B cell (primary cell): ENCODE results near the gene FAM227B. TPM values are rescaled to one million over a fixed set of nuclear protein-coding genes. Genes with fewer than 3 reads are reported as not detected.

Experiments
- ATAC-seq: fragments of 200-7000 bp; cut with Tn5 transposase; one replicate; pipeline ENCODE4 v1.10.0; 2021; ENCODE audit warnings: low read depth, mild to moderate bottlenecking, moderate number of reproducible peaks, moderate library complexity
- CTCF ChIA-PET: fragments of 350-600 bp; sonication (Branson Sonifier 250); formaldehyde crosslinking; loops from one replicate; lab custom pipeline; 2021; ENCODE audit warnings: antibody characterized with exemption, inconsistent platforms; lab: Charles Lee
- POLR2A ChIA-PET: fragments of 350-600 bp; sonication (Branson Sonifier 250); formaldehyde crosslinking; loops from one replicate; lab custom pipeline; 2021; ENCODE audit warnings: antibody characterized with exemption; lab: Charles Lee
- DNase-seq: peaks from one replicate; pipeline ENCODE4 v3.0.0; 2013
- H2AFZ ChIP-seq: 2 replicates; pipeline ENCODE4 v1.6.1; 2012; ENCODE audit warnings: mild to moderate bottlenecking, low read depth, low read length; ENCODE audit not compliant: insufficient read depth, poor library complexity, severe bottlenecking
- H3K27ac ChIP-seq, 2 donors: 1 replicate in 1 of 2; 2 replicates in 1 of 2; pipeline ENCODE4 v1.5.1; 2012 to 2013; ENCODE audit warnings: low read length in 2 of 2, mild to moderate bottlenecking in 2 of 2, moderate library complexity in 1 of 2
- H3K27me3 ChIP-seq, 4 experiments: fragments of 200-600 bp in 1 of 4; sonication (generic) in 1 of 4; replicated peaks in 1 of 4; 1 replicate in 2 of 4; 2 replicates in 2 of 4; pipeline versions ENCODE4 v1.6.1 to v1.7.0; 2013 to 2016; ENCODE audit warnings: low read length in 3 of 4, mild to moderate bottlenecking in 2 of 4, mixed read lengths in 1 of 4, moderate library complexity in 1 of 4; ENCODE audit not compliant: insufficient read depth in 4 of 4, control insufficient read depth in 3 of 4; ENCODE audit errors: control extremely low read depth in 1 of 4
- H3K36me3 ChIP-seq, 2 experiments: replicated peaks in 1 of 2; 1 replicate in 1 of 2; 2 replicates in 1 of 2; pipeline versions ENCODE4 v1.6.1 to v1.7.1; 2013; ENCODE audit warnings: low read length in 1 of 2; ENCODE audit not compliant: insufficient read depth in 2 of 2, control insufficient read depth in 1 of 2; ENCODE audit errors: control extremely low read depth in 1 of 2, extremely low read depth in 1 of 2
- H3K4me1 ChIP-seq, 2 donors: fragments of 200-600 bp in 1 of 2; sonication (generic) in 1 of 2; 1 replicate in 1 of 2; 2 replicates in 1 of 2; pipeline versions ENCODE4 v1.5.1 to v1.6.1; 2013 to 2017; ENCODE audit warnings: low read length in 2 of 2; ENCODE audit not compliant: control insufficient read depth in 2 of 2, insufficient read depth in 2 of 2
- H3K4me2 ChIP-seq: replicated peaks from 2 replicates; pipeline ENCODE3; 2012; ENCODE audit warnings: mild to moderate bottlenecking, low read depth, low read length; ENCODE audit not compliant: poor library complexity, severe bottlenecking
- H3K4me3 ChIP-seq, 5 experiments: fragments of 200-600 bp in 1 of 5; sonication (generic) in 1 of 5; 1 replicate in 3 of 5; 2 replicates in 2 of 5; pipeline versions ENCODE4 v1.5.1 to v1.7.0; 2011 to 2016; ENCODE audit warnings: low read length in 4 of 5, mild to moderate bottlenecking in 4 of 5, low read depth in 2 of 5, control low read depth in 1 of 5, moderate library complexity in 1 of 5; ENCODE audit not compliant: insufficient read depth in 1 of 5; ENCODE audit errors: control extremely low read depth in 1 of 5, extremely low read depth in 1 of 5
- H3K79me2 ChIP-seq: fragments of 200-600 bp; sonication (generic); one replicate; pipeline ENCODE4 v1.6.0; 2016; ENCODE audit warnings: low read length; ENCODE audit not compliant: control insufficient read depth, insufficient read depth
- H3K9ac ChIP-seq: fragments of 200-600 bp; sonication (generic); 2 replicates; pipeline ENCODE4 v1.6.1; 2017; ENCODE audit warnings: mild to moderate bottlenecking, low read length, moderate library complexity
- H3K9me3 ChIP-seq, 3 donors: one replicate each; pipeline versions ENCODE4 v1.6.1 to v1.7.1; 2013; ENCODE audit warnings: low read length in 2 of 3; ENCODE audit not compliant: control insufficient read depth in 2 of 3, insufficient read depth in 1 of 3; ENCODE audit errors: control extremely low read depth in 1 of 3
- H4K20me1 ChIP-seq: 2 replicates; pipeline ENCODE4 v1.6.0; 2012; ENCODE audit warnings: mild to moderate bottlenecking, low read length; ENCODE audit not compliant: insufficient read depth, control insufficient read depth, poor library complexity, severe bottlenecking
- H3K27ac Mint-ChIP-seq: one replicate; pipeline ENCODE4 v1.8.0; 2021; ENCODE audit warnings: mixed read lengths
- H3K27me3 Mint-ChIP-seq: one replicate; pipeline ENCODE4 v1.8.0; 2021; ENCODE audit warnings: mixed read lengths
- H3K4me1 Mint-ChIP-seq: one replicate; pipeline ENCODE4 v1.8.0; 2021; ENCODE audit warnings: mixed read lengths
- H3K4me3 Mint-ChIP-seq: one replicate; pipeline ENCODE4 v1.8.0; 2021; ENCODE audit warnings: mixed read lengths
- H3K9me3 Mint-ChIP-seq: one replicate; pipeline ENCODE4 v1.8.0; 2022; ENCODE audit warnings: mixed read lengths; ENCODE audit not compliant: insufficient read depth
- EZH2 ChIP-seq: IDR thresholded peaks from 2 replicates; pipeline ENCODE4 v1.6.1; 2012; ENCODE audit warnings: borderline replicate concordance, low read depth, mild to moderate bottlenecking, moderate library complexity, low read length; ENCODE audit not compliant: insufficient read depth, poor library complexity, severe bottlenecking
- WGBS: methylation state at CpG from one replicate; pipeline ENCODE4 v1.1.5; 2013; ENCODE audit warnings: missing lambda C conversion rate; ENCODE audit not compliant: insufficient coverage; 5-methylcytosine and 5-hydroxymethylcytosine counted together
- intact Hi-C: fragments of 100-400 bp; cut with micrococcal nuclease; formaldehyde crosslinking; loops from one replicate; pipeline ENCODE4 v1.10.0; 2022
- polyA plus RNA-seq: library from polyadenylated mRNA; depleted of rRNA; stranded (reverse); fragments of >200 nt; gene quantifications from 2 replicates; pipeline ENCODE4 v1.2.3, GENCODE V29; 2012
- total RNA-seq, 2 donors: library from RNA; stranded (reverse); fragments of 120-200 nt in 1 of 2; gene quantifications; 1 replicate in 1 of 2; 2 replicates in 1 of 2; pipeline versions ENCODE4 v1.2.3 to v1.2.4, GENCODE V29; 2013 to 2022
- TF ChIP-seq, protein P1 (sequence below): fragments of 200-600 bp; IDR thresholded peaks from one replicate; pipeline ENCODE4 v1.8.0; 2022; ENCODE audit warnings: antibody characterized with exemption, mild to moderate bottlenecking

FAM227B gene
- total and polyA plus RNA-seq, 2 donors (not counting 1 experiment from before 2014, with no cell fraction given) = 5.6 to 8.9 TPM

DNA sequence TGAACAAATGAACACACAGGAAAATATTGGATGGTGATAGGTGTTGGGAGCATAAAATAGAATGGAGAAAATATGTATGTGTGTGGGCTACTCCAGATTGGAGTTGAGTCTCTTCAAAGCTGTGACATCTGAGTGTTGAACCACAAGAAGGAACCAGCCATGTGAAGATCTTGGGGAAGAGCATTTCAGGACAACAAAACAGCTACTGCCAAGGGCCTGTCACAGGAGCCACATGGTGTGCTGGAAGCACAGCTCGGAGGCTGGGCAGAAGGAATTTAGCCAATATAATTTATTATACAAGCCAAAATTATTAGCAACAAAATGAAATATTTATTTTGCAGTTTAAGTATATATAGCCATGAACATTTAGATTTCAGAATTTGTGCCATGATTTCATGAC, 305.9 kb downstream of the FAM227B start:
- H4K20me1 ChIP-seq = peaks cover 3% of the 10 kb centered on the region
- POLR2A ChIA-PET = no interaction called here
- H3K4me2 ChIP-seq = no peak overlapping the region
- H3K4me3 ChIP-seq = no peak overlapping the region
- Mint-ChIP-seq H3K4me3 (no peak overlapping the region), H3K27ac (no peak overlapping the region), H3K27me3 (no peaks in the 10 kb centered on the region), H3K4me1 (peaks cover 4% of the 10 kb centered on the region), H3K9me3 (peaks cover 2% of the 10 kb centered on the region)
- no peak overlapping the region for H3K9ac ChIP-seq
- no peaks in the 10 kb centered on the region for H3K79me2 ChIP-seq
- no peaks in the 10 kb centered on the region for H3K27me3 ChIP-seq
- intact Hi-C loops = no loop called here
- H3K27ac ChIP-seq = no peak overlapping the region
- ATAC-seq (no peak), DNase-seq (no peak)
- peaks cover 0 to 3% (median 0%) of the 10 kb centered on the region in 3 donors for H3K9me3 ChIP-seq
- no peaks in the 10 kb centered on the region for H3K4me1 ChIP-seq
- CTCF ChIA-PET = no interaction called here
- H3K36me3 ChIP-seq = peaks cover 4 to 9% of the 10 kb centered on the region in 2 experiments
- H2AFZ ChIP-seq = no peak overlapping the region
- no CpG with 5 or more reads among the region's 1 CpG for WGBS
- no peak for TF ChIP-seq EZH2
- TF ChIP-seq, protein P1, sequence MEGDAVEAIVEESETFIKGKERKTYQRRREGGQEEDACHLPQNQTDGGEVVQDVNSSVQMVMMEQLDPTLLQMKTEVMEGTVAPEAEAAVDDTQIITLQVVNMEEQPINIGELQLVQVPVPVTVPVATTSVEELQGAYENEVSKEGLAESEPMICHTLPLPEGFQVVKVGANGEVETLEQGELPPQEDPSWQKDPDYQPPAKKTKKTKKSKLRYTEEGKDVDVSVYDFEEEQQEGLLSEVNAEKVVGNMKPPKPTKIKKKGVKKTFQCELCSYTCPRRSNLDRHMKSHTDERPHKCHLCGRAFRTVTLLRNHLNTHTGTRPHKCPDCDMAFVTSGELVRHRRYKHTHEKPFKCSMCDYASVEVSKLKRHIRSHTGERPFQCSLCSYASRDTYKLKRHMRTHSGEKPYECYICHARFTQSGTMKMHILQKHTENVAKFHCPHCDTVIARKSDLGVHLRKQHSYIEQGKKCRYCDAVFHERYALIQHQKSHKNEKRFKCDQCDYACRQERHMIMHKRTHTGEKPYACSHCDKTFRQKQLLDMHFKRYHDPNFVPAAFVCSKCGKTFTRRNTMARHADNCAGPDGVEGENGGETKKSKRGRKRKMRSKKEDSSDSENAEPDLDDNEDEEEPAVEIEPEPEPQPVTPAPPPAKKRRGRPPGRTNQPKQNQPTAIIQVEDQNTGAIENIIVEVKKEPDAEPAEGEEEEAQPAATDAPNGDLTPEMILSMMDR = no peak

DNA sequence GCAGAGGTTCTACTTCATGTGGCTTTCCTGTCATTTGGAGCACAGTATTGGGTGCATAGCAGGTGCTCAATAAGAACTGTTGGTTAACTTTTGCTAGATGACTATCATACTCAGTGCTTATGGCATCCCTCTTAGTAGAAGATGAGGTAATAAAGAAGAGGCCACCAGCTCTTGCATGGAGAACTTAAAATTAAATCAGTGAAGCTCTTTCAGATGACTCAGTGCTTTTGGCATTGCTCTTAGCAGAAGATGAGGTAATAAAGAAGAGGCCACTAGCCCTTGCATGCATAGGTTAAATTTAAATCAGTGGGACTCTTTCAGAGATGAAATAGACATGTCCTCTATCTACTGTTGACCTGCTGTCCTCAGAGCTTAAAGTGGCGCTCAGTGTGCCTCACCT, 307.0 kb downstream of the FAM227B start:
- H4K20me1 ChIP-seq = peaks cover 3% of the 10 kb centered on the region
- H3K9ac ChIP-seq = no peak overlapping the region
- no peak overlapping the region for H3K4me3 Mint-ChIP-seq
- H3K36me3 ChIP-seq = peaks cover 2 to 4% of the 10 kb centered on the region in 2 experiments
- no peaks in the 10 kb centered on the region for H3K27me3 Mint-ChIP-seq
- intact Hi-C loops = no loop called here
- DNase-seq (no peak), ATAC-seq (no peak)
- no CpG with 5 or more reads among the region's 1 CpG for WGBS
- ChIA-PET POLR2A (no interaction called here), CTCF (no interaction called here)
- no peaks in the 10 kb centered on the region for H3K4me1 ChIP-seq
- H3K4me3 ChIP-seq = no peak overlapping the region
- H3K9me3 ChIP-seq = peaks cover 0 to 3% (median 0%) of the 10 kb centered on the region in 3 donors
- H3K27ac ChIP-seq = no peak overlapping the region
- H3K9me3 Mint-ChIP-seq = peaks cover 2% of the 10 kb centered on the region
- no peak overlapping the region for H3K27ac Mint-ChIP-seq
- no peaks in the 10 kb centered on the region for H3K27me3 ChIP-seq
- no peaks in the 10 kb centered on the region for H3K79me2 ChIP-seq
- H2AFZ ChIP-seq = no peak overlapping the region
- H3K4me1 Mint-ChIP-seq = peaks cover 4% of the 10 kb centered on the region
- TF ChIP-seq, protein P1 = no peak
- no peak for TF ChIP-seq EZH2
- no peak overlapping the region for H3K4me2 ChIP-seq
